Activated CD4-positive, alpha-beta T cell treated with anti-CD3 and anti-CD28 coated beads, Interleukin-10, Interleukin-2, amounts not matched to agents 100 ng/mL and 50 ng/mL, durations not matched to agents 16 hours and 8 hours (primary cell): Measurements from ENCODE around the gene UPF1.

Experiments
- DNase-seq: peaks from one replicate; pipeline ENCODE4 v3.0.0-alpha.2; 2020

UPF1 gene

GRCh38 chr19:18876865-18877264 is 45.1 kb downstream of the UPF1 start:
- DNase-seq, result no peak

DNA sequence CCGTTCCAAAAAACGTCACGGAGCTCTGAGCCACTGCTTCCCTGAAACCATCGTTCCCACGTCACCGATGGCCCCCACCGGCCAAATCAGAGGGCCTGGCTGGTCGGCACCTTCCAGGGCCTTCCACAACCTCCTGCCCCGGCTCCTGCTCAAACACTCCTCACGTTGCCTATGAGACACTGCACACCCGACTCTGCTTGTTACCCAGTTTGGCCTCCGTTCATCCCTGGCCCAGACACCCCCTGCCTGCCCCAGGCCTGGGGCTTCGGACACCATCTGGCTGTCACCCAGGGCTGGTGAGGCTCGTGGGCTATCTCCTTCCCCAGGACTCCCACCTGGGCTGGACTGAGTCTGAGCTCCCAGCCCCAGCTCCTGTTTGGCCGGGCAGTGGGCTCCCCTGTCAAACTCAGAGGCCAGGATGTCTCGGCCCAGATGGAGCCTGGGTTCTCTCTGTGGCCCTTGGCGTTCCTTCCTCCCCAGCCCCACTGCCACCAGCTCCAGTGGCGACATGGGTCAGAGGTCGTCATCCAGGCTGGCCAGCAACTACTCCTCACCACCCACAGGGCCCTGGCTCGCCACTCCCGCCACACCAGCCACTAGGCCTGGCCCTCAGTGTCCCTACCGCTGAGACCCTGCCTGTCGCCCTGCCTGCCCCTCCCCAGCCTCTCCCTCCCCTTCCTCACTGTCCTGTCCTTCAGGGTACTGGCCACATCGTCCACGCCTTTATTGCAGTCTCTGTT is 46.5 kb downstream of the UPF1 start:
- no peak for DNase-seq

DNA sequence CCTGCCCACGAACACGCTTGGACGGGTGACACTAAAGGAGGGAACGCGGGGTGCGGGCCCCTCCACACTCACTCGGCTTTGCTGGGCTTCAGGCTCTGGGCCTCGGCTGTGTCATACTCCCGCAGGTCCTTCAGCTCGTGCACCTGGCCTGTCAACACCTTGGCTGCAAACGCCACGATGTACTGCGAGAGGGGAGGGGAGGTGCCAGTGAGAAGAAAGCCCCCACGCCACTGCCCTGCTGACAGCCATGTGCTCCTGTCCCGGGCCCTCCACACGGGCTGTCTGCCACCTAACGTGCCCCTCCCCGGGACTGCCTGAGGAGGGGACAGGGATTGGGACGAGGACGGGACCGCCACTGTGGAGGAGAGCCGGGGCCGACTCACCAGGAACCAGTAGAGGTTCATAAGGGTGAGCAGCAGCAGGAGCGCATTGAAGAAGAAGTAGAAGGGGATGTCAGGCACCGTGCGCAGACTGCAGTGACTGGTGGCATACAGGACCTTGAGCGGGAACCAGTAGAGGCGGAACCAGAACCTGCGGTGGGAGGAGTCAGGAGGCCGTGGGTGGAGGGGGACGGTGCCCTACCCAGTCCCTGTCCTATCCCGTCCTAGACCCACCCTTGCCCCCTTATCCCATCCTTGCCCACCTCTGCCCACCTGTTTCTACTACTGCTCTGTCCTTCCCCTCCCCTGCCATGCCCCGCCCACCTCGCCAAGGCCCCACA is 47.3 kb downstream of the UPF1 start:
- DNase-seq, result no peak

DNA sequence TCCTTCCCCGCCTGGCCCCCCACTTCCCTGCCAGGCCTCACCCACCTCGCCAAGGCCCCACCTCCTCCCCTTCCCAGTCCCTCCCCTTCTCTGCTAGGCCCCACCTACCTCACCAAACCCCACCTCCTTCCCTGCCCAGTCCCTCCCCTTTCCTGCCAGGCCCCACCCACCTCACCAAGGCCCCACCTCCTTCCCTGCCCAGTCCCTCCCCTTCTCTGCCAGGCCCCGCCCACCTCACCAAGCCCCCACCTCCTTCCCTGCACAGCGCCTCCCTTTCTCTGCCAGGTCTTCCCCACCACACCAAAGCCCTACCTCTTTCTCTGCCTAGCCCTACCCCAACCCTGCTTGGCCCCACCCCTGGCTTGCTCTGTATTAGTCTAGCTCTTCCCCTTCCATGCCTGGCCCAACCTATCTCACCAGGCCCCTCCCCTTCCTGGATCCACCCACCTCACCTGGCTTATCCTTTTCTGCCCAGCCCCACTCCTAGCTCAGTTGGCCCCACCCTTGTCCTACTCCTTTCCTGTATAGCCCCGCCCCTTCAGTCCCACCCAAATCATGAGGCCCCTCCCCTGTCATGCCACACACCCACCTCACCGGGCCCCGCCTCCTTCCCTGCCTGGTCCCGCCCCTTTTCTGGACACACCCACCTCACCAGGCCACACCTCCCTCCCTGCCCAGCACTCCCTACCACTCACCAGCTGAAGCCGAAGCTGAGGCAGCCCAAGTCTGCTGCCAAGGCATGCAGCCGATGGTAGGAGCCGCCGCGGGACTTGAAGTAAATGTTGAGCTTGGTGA is 48.0 kb downstream of the UPF1 start:
- peak; percentile 34 for DNase-seq

GRCh38 chr19:18881491-18881890 is 49.7 kb downstream of the UPF1 start:
- DNase-seq, result no peak

DNA sequence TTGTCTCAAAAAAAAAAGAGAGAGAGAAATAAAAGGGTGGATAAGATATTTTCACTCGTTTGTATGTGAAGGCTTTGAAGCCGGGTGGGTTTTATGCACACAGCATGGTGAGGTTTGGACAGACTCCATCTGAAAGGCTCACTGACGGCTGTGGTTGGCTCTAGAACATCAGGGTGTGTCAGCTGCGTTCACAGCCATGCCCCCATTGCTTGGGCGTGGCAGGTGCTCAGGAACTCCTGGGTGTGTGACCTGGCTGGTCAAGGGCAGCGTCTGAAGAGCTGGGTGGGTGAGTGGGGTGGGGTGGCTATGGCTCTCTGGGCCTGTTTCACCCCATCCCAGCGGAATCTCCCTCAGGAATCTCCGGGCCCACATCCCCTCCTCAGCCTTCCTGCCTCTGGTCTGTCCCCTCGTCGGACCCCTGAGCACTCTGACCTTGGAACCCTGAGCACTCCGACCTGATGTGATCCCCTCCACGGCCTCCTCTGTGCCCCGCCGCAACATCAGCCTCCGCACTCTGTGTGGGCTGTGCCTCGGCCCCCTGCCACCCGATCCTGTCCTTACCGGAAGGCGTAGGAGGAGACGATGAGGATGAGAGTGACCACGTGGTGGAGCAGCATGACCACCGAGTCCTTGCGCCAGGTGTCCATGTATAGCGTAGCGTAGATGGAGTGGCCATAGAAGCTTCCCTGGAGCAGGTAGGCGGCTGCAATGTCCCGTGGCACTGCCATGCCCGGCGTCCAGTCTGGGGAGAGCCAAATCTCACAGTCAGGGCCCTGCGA is 52.0 kb downstream of the UPF1 start:
- DNase-seq, result no peak

DNA sequence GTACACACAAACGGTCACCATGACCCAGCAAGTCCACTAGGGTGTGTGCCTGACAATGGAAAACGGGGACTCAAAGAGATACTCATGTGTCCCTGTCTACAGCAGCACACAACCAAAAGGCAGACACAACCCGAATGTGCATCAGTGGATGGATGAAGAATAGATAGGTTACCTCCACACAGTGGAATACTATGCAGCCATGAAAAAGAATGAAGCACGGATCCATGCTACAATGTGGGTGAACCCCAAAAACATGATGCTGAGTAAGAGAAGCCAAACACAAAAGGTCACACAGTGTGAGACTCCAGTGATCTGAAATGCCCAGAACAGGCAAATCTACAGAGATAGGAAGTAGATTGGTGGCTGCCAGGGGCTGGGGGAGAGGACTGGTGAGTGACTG is 55.2 kb downstream of the UPF1 start:
- DNase-seq, result no peak

DNA sequence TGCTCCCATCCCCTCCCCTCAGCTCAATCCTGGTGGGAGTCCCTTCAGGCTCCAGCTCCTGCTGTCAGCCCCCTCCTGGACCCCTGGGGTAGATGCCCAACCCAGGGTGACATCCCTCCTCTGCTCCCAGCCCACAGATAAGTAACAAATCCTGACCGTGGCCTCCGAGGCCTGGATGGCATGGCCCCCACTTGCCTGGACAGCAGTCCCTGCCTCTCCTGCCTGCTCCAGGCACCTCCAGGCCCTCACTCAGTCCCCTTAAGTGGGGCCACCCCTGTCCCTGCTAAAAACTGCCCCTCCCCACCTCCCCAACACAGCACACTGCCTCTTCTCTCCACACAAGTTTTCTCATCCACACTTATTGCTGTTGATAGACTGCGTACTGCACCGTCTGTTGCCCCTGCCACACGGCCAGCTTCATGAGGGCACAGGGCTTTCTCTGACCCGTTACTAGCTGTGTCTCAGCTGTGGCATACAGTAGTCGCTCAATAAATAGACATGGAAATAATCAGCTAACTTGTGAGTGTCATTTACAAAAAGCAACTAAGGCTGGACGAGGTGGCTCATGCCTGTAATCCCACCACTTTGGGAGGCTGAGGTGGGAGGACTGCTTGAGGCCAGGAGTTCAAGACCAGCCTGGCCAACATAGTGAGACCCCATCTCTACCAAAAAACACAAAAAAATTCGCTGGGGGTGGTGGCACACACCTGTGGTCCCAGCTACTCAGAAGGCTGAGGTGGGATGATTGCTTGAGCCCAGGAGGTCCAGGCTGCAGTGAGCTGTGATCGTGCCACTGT is 58.4 kb downstream of the UPF1 start:
- no peak for DNase-seq

DNA sequence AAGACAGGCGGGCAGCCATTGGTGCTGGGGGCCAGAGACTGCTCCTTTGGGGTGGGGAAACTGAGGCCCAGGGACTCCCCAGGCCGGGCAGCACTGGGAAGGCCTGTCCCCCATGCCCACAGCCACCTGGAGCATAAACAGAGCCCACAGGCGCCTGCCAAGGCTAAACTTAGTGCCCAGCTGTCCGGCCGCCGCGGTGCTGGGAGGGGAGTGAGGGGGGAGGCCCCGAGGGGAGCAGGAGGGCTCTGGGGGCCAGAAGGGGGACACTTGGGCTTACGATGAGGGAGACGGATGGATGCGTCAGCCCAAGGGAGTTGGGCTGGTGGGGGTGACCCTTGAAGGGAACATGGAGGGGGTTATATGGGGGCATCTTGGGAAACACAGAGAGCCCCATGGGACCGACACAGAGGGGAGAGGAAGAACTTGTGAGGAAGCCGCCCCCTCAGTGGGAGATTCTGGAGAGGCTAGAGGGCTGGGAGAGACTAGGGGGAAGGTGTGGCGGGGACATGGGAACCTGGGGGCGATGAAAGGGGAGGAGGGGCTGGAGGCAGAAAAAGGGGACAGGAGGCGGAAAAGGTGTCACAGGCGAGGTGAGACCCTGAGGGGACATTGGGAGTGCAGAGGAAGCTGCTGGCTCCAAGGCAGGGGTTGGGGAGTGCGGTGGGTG is 62.0 kb downstream of the UPF1 start:
- no peak for DNase-seq

GRCh38 chr19:18894254-18895037 is 62.7 kb downstream of the UPF1 start:
- DNase-seq, result no peak

DNA sequence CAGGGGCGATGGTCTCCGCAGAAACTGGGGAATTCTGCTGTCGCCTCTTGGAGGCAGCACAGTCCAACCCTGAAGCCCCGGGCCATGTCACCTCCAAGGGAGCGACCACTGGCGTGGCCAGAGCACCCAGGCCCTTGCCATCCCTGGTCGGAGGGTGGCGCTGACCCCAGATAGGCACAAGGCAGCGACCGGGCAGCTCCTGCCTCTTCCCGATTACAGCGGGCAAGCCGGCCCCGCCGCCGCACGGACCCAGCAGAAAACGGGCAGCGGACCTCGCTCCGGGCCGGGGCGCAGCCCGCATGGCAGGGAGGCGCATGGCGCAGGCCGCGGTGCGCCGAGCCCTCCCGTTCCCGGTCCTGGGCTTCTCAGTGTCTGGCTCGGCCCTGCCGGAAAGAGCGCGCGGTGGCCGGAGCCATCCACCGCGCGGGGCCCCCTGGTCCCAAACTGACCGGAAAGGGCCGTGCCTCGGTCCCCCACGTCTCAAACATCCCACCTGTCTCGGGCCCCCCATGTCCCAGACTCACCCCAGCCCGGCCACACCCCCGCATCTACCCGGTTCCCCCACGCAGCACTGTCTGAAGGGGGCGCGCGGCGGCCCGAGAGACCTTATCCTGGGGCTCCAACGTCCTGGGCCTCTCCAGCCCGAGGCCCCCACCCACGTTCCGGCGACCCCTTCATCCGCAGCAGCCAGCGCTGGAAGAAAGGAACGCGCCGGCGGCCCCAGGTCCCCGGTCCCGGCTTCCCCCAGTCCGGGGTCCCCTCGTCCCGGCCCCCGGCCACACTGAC is 63.5 kb downstream of the UPF1 start:
- no peak for DNase-seq

DNA sequence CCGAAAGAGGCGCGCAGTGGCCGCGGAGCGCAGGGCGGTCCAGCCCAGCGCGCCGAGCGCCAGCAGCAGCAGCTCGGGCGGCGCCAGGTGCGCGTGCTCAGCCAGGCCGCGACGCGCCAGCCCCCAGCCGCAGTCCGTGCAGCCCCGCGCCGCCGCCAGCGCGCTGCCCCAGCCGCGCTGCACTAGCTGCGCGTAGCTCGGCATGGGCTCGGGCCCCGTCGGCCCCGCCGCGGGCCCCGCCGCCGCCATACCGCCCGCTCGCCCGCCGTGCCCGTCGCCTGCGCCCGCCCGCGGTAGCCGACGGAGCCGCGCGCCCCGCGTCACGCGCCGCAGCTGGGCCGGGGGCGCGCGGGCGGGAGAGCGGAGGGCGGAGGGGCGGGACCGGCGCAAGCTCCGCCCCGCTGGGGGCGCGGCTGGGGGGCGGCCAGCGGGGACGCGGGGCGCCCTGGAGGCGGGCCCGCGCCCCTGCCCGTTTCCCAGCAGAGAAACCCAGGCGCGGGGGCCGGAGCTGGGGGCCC is 64.1 kb downstream of the UPF1 start, which contains the start of gene CERS1:
Gene CERS1, minus strand, starts transcription at position 335 of the 518 bp plus-strand sequence. Its CDS starts 86 bp downstream, at position 249.
- no peak for DNase-seq

DNA sequence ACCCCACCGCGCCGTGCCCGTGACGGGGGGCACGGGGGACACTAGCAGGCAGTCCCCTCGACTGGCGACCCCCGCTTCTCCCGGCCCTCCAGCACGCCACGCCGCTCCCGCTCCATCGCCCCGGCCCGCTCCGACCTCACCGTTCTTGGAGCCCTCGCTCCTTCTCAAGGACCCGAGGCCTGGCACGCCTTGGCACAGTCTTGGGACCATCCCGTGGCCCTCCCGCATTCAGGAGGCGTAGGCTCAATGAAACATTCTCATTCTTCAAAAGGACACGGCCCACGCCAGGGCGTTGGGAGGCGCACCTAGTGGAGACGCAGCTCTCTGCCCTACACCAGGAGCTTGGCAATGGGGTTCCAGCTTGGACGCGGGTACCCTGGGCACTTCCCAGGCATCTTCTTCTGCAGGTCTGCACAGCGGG is 64.7 kb downstream of the UPF1 start:
- DNase-seq, result no peak

DNA sequence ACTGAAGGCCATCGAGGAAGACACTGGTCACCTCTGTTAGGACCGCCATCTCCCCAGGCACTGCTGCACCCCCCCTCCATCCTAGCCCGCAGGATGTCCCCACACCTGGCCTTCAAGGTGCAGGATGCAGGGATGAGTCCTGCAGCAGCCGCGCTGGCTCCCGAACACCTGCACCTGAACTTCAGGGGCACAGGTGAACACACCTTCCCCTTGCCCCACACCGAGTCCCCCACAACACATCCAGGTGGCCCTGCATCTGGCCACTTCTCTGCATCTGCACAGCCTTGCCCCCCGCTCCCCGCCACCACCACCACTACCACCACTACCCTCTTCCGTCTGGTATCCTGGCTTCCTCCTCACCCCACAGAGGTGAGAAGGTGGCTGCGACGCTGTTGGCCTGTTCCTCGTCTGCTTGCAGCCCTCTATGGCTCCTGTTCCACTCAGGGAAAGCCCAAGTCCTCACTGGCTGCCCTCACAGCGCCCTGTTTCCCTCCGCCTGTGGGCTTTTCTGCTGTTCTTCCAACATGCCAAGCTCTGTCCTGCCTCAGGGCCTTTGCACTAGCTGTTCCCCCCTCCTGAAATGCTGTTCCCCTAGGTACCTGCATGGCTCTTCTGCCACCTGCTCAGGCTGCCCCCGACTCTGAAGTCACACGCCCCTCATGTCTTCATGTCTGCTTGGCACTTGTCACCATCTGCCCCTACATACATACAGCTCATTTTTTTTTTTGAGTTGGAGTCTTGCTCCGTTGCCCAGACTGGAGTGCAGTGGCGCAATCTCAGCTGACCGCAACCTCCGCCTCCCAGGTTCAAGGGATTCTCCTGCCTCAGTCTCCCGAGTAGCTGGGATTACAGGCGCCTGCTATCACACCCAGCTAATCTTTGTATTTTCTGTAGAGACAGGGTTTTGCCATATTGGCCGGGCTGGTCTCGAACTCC is 65.6 kb downstream of the UPF1 start:
- DNase-seq, result no peak

GRCh38 chr19:18898081-18898606 is 66.4 kb downstream of the UPF1 start:
- no peak for DNase-seq

DNA sequence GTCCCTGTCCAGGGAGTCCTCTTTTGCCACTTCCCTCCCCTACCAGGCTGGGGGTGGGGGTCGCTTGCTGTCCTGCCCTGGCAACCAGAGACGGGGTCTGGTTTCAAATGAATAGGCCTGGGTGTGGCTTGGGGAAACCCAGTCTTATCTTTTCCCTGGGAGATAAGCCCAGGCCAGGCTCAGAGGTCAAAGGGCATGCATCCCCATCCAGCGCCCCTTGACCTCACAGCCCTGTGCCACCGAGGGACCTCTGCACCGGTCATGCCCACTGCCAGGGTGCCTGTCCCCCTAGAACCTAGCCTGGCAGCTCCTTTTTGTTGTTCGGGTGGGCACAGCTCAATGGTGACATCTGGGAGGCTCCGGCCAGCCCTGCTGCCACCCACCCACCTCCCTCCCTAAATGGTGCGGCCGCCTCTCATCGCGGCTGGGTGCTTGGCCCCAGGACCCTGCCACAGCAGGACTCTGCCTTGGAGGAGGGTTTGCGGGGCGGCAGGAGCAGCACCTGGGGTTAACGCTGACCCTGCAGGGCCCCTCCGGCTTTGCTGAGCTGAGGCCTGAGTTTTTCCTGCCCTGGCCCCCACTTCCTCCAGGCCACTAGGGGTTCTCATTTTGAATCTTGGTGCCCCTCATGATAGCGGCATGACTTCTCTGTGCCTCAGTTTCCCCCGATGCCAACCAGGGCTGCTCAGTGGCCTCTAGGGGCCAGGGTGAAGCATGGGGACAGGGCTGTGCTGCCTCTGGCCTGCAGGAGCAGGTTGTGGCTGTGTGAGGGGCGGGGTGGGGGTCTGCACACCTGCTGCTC is 67.0 kb downstream of the UPF1 start:
- no peak for DNase-seq
